ENCODE results near the gene TYRO3. TPM values are rescaled to one million over a fixed set of nuclear protein-coding genes. Genes with fewer than 3 reads are reported as not detected.

TYRO3 gene
- polyA plus RNA-seq, 2 donors = 23.2 to 24.2 TPM

GRCh38 chr15:41606997-41607396 is 48.0 kb downstream of the TYRO3 start:
- Histone ChIP-seq H3K27ac (ENCODE audit: low read depth in 2 of 2, low read length in 1 of 2) (no peak overlapping the region), H3K36me3 (ENCODE audit: control insufficient read depth in 2 of 2, insufficient read depth in 2 of 2, low read length in 1 of 2) (no peaks in the 10 kb centered on the region), H3K9me3 (ENCODE audit: control insufficient read depth in 2 of 2, insufficient read depth in 1 of 2, low read depth in 1 of 2, low read length in 1 of 2) (no peaks in the 10 kb centered on the region), H3K4me1 (ENCODE audit: control insufficient read depth in 2 of 2, insufficient read depth in 2 of 2, low read length in 1 of 2) (peaks cover 0 to 2% of the 10 kb centered on the region in 2 donors), H3K4me3 (ENCODE audit: low read depth in 1 of 2, low read length in 2 of 2) (no peak overlapping the region), H3K27me3 (ENCODE audit: control insufficient read depth in 1 of 2, insufficient read depth in 2 of 2, low read length in 2 of 2) (no peaks in the 10 kb centered on the region)
- WGBS, 2 donors = 70 to 73% methylated on average over 1 of the region's 1 CpG

GRCh38 chr15:41609123-41609522 is 50.1 kb downstream of the TYRO3 start:
- H3K27me3 ChIP-seq (ENCODE audit: control insufficient read depth in 1 of 2, insufficient read depth in 2 of 2, low read length in 2 of 2) = no peaks in the 10 kb centered on the region
- no peaks in the 10 kb centered on the region for H3K9me3 ChIP-seq (ENCODE audit: control insufficient read depth in 2 of 2, insufficient read depth in 1 of 2, low read depth in 1 of 2, low read length in 1 of 2)
- 89 to 97% methylated on average over 1 of the region's 1 CpG for WGBS, 2 donors
- no peak overlapping the region for H3K4me3 ChIP-seq (ENCODE audit: low read depth in 1 of 2, low read length in 2 of 2)
- H3K4me1 ChIP-seq (ENCODE audit: control insufficient read depth in 2 of 2, insufficient read depth in 2 of 2, low read length in 1 of 2) = peaks cover 0 to 2% of the 10 kb centered on the region in 2 donors
- H3K36me3 ChIP-seq (ENCODE audit: control insufficient read depth in 2 of 2, insufficient read depth in 2 of 2, low read length in 1 of 2) = no peaks in the 10 kb centered on the region
- H3K27ac ChIP-seq (ENCODE audit: low read depth in 2 of 2, low read length in 1 of 2) = no peak overlapping the region

GRCh38 chr15:41610048-41610447 is 51.0 kb downstream of the TYRO3 start:
- H3K27me3 ChIP-seq (ENCODE audit: control insufficient read depth in 1 of 2, insufficient read depth in 2 of 2, low read length in 2 of 2) = no peaks in the 10 kb centered on the region
- no peaks in the 10 kb centered on the region for H3K36me3 ChIP-seq (ENCODE audit: control insufficient read depth in 2 of 2, insufficient read depth in 2 of 2, low read length in 1 of 2)
- H3K4me3 ChIP-seq (ENCODE audit: low read depth in 1 of 2, low read length in 2 of 2) = no peak overlapping the region
- H3K9me3 ChIP-seq (ENCODE audit: control insufficient read depth in 2 of 2, insufficient read depth in 1 of 2, low read depth in 1 of 2, low read length in 1 of 2) = no peaks in the 10 kb centered on the region
- 66 to 72% methylated on average over 4 of the region's 4 CpGs for WGBS, 2 donors
- no peak overlapping the region for H3K27ac ChIP-seq (ENCODE audit: low read depth in 2 of 2, low read length in 1 of 2)
- no peaks in the 10 kb centered on the region for H3K4me1 ChIP-seq (ENCODE audit: control insufficient read depth in 2 of 2, insufficient read depth in 2 of 2, low read length in 1 of 2)

GRCh38 chr15:41620536-41621199 is 61.7 kb downstream of the TYRO3 start:
- WGBS, 2 donors = 18 to 19% methylated on average over 18 of the region's 18 CpGs
- no peaks in the 10 kb centered on the region for H3K36me3 ChIP-seq (ENCODE audit: control insufficient read depth in 2 of 2, insufficient read depth in 2 of 2, low read length in 1 of 2)
- H3K27ac ChIP-seq (ENCODE audit: low read depth in 2 of 2, low read length in 1 of 2) = peak overlapping the region; percentile 68 to 86
- H3K4me3 ChIP-seq (ENCODE audit: low read depth in 1 of 2, low read length in 2 of 2) = peak overlapping the region; percentile 65 to 66
- peaks cover 0 to 5% of the 10 kb centered on the region in 2 donors for H3K4me1 ChIP-seq (ENCODE audit: control insufficient read depth in 2 of 2, insufficient read depth in 2 of 2, low read length in 1 of 2)
- H3K27me3 ChIP-seq (ENCODE audit: control insufficient read depth in 1 of 2, insufficient read depth in 2 of 2, low read length in 2 of 2) = no peaks in the 10 kb centered on the region
- no peaks in the 10 kb centered on the region for H3K9me3 ChIP-seq (ENCODE audit: control insufficient read depth in 2 of 2, insufficient read depth in 1 of 2, low read depth in 1 of 2, low read length in 1 of 2)

DNA sequence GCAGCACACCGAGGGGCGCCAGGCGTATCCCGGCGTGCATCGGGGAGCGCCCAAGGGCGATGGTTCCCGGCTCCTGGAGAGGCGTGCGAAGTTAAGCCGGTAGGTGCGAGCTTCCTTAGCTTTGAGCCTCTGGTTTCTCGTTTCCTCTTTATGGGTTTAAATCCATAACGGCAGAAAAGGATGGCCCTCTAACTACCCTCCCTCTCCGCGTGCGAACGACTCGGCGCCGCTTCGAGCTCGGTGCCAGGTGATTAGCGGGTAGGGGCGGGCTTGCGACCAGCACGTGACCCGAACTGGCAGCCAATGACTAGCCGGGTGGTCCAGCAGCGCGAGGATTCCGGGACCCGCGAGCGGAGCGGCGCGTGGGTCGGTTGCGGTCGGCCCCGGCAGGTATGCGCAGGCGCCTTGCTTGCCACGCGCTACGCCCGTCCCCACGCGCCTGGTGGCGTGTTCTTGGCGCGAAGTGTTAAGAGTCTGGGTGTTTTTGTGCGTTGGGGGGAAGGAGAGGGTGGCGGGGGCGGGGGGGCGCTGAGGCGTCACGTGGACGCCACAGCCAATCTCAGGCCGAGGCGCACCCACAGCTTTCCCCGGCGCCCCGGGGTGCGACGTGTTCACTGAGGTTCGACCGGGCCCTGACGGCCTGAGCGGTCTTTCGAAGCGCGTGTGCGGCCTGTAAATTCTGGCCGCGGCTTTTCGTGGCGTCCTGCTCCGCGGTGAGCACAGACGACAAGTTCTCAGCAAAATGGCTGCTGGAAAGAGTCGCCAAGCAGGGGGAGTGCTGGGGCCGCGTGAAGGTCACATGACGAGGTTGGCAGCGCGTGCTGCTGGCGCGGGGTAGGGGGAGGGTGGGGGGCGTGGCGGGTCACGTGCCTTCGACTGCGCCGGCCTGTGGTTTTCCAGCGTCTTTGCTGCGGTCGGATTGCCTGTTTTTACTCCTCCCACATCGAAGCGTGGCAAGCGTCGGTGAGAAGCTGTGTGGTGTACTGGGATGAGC is 62.5 kb downstream of the TYRO3 start:
- H3K27me3 ChIP-seq (ENCODE audit: control insufficient read depth in 1 of 2, insufficient read depth in 2 of 2, low read length in 2 of 2) = no peaks in the 10 kb centered on the region
- H3K36me3 ChIP-seq (ENCODE audit: control insufficient read depth in 2 of 2, insufficient read depth in 2 of 2, low read length in 1 of 2) = no peaks in the 10 kb centered on the region
- peaks cover 0 to 5% of the 10 kb centered on the region in 2 donors for H3K4me1 ChIP-seq (ENCODE audit: control insufficient read depth in 2 of 2, insufficient read depth in 2 of 2, low read length in 1 of 2)
- H3K4me3 ChIP-seq (ENCODE audit: low read depth in 1 of 2, low read length in 2 of 2) = peak overlapping the region; percentile 65 to 66
- H3K27ac ChIP-seq (ENCODE audit: low read depth in 2 of 2, low read length in 1 of 2) = peak overlapping the region; percentile 68 to 86
- 5 to 6% methylated on average over 87 to 104 of the region's 104 CpGs for WGBS, 2 donors
- H3K9me3 ChIP-seq (ENCODE audit: control insufficient read depth in 2 of 2, insufficient read depth in 1 of 2, low read depth in 1 of 2, low read length in 1 of 2) = no peaks in the 10 kb centered on the region

- 75 to 81% methylated on average over 4 of the region's 4 CpGs for WGBS, 2 donors
- no peak overlapping the region for H3K4me3 ChIP-seq (ENCODE audit: low read depth in 1 of 2, low read length in 2 of 2)
- H3K4me1 ChIP-seq (ENCODE audit: control insufficient read depth in 2 of 2, insufficient read depth in 2 of 2, low read length in 1 of 2) = peaks cover 0 to 5% of the 10 kb centered on the region in 2 donors
- H3K9me3 ChIP-seq (ENCODE audit: control insufficient read depth in 2 of 2, insufficient read depth in 1 of 2, low read depth in 1 of 2, low read length in 1 of 2) = no peaks in the 10 kb centered on the region
- H3K27ac ChIP-seq (ENCODE audit: low read depth in 2 of 2, low read length in 1 of 2) = no peak overlapping the region
- no peaks in the 10 kb centered on the region for H3K36me3 ChIP-seq (ENCODE audit: control insufficient read depth in 2 of 2, insufficient read depth in 2 of 2, low read length in 1 of 2)
- no peaks in the 10 kb centered on the region for H3K27me3 ChIP-seq (ENCODE audit: control insufficient read depth in 1 of 2, insufficient read depth in 2 of 2, low read length in 2 of 2)
Measured at GRCh38 chr15:41622901-41623300, 63.9 kb downstream of the TYRO3 start.

DNA sequence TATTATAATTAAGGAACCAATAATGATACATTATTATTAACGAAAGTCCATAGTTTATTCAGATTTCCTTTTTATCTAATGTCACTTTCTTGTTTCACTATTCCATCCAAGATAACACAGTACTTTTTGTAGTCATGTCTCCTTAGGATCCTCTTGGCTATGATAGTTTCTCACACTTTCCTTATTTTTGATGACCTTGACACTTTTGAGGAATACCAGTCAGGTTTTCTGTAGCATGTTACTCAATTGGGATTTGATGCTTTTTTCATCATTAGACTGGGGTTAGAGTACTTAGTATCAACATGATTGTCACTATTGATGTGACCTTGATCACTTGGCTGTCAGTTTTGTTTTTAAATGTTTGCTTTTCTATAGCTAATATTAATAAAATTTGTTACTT is 68.2 kb downstream of the TYRO3 start:
- 95 to 97% methylated on average over 1 of the region's 1 CpG for WGBS, 2 donors
- Histone ChIP-seq H3K4me1 (ENCODE audit: control insufficient read depth in 2 of 2, insufficient read depth in 2 of 2, low read length in 1 of 2) (no peaks in the 10 kb centered on the region), H3K9me3 (ENCODE audit: control insufficient read depth in 2 of 2, insufficient read depth in 1 of 2, low read depth in 1 of 2, low read length in 1 of 2) (no peaks in the 10 kb centered on the region), H3K36me3 (ENCODE audit: control insufficient read depth in 2 of 2, insufficient read depth in 2 of 2, low read length in 1 of 2) (no peaks in the 10 kb centered on the region), H3K27ac (ENCODE audit: low read depth in 2 of 2, low read length in 1 of 2) (no peak overlapping the region), H3K4me3 (ENCODE audit: low read depth in 1 of 2, low read length in 2 of 2) (no peak overlapping the region), H3K27me3 (ENCODE audit: control insufficient read depth in 1 of 2, insufficient read depth in 2 of 2, low read length in 2 of 2) (no peaks in the 10 kb centered on the region)

GRCh38 chr15:41629463-41629862 is 70.5 kb downstream of the TYRO3 start:
- Histone ChIP-seq H3K27ac (ENCODE audit: low read depth in 2 of 2, low read length in 1 of 2) (no peak overlapping the region), H3K4me1 (ENCODE audit: control insufficient read depth in 2 of 2, insufficient read depth in 2 of 2, low read length in 1 of 2) (no peaks in the 10 kb centered on the region), H3K36me3 (ENCODE audit: control insufficient read depth in 2 of 2, insufficient read depth in 2 of 2, low read length in 1 of 2) (no peaks in the 10 kb centered on the region), H3K9me3 (ENCODE audit: control insufficient read depth in 2 of 2, insufficient read depth in 1 of 2, low read depth in 1 of 2, low read length in 1 of 2) (no peaks in the 10 kb centered on the region), H3K27me3 (ENCODE audit: control insufficient read depth in 1 of 2, insufficient read depth in 2 of 2, low read length in 2 of 2) (no peaks in the 10 kb centered on the region), H3K4me3 (ENCODE audit: low read depth in 1 of 2, low read length in 2 of 2) (no peak overlapping the region)
- 93 to 97% methylated on average over 4 of the region's 4 CpGs for WGBS, 2 donors

DNA sequence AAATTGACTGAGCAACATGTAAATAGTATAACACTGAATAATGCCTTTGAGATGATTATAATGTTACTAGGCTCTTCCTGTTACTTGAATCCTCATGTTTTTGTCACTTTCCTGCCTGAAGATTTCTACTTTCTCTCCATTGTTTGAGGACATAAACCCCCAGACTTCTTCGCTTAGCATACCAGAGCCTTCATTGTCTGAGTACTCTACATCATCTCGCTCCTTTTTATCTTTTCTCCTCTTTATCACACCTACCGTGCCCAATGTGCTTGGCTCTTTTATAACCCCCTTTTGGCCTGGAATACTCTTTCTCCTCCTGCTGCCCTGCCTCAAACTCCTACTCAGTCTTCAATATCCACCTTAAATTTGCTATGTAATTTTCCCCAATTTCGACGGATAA is 70.9 kb downstream of the TYRO3 start:
- Histone ChIP-seq H3K36me3 (ENCODE audit: control insufficient read depth in 2 of 2, insufficient read depth in 2 of 2, low read length in 1 of 2) (no peaks in the 10 kb centered on the region), H3K4me3 (ENCODE audit: low read depth in 1 of 2, low read length in 2 of 2) (no peak overlapping the region), H3K4me1 (ENCODE audit: control insufficient read depth in 2 of 2, insufficient read depth in 2 of 2, low read length in 1 of 2) (no peaks in the 10 kb centered on the region), H3K27ac (ENCODE audit: low read depth in 2 of 2, low read length in 1 of 2) (no peak overlapping the region), H3K27me3 (ENCODE audit: control insufficient read depth in 1 of 2, insufficient read depth in 2 of 2, low read length in 2 of 2) (no peaks in the 10 kb centered on the region), H3K9me3 (ENCODE audit: control insufficient read depth in 2 of 2, insufficient read depth in 1 of 2, low read depth in 1 of 2, low read length in 1 of 2) (no peaks in the 10 kb centered on the region)
- 81 to 92% methylated on average over 5 of the region's 5 CpGs for WGBS, 2 donors

Data from esophagus (tissue), 2 donors.